BE2C (cell line): ENCODE measurements around the gene CFAP221.

Source experiments
- DNase-seq: peaks from one replicate; pipeline ENCODE4 v3.0.0-alpha.2; 2020
- H3K27me3 ChIP-seq: fragments of 250-450 bp; sonication (Bioruptor Pico); 2 replicates; pipeline ENCODE4 v1.5.1; 2020; ENCODE audit warnings: mild to moderate bottlenecking
- H3K36me3 ChIP-seq: fragments of 250-450 bp; sonication (Bioruptor Pico); 2 replicates; pipeline ENCODE4 v1.5.1; 2020; ENCODE audit warnings: mild to moderate bottlenecking
- H3K4me1 ChIP-seq: fragments of 250-450 bp; sonication (Bioruptor Pico); 2 replicates; pipeline ENCODE4 v1.5.1; 2020
- H3K4me3 ChIP-seq: 2 replicates; pipeline ENCODE4 v1.5.1; 2011; ENCODE audit warnings: low read depth, low read length
- H3K9me3 ChIP-seq: fragments of 250-450 bp; sonication (Bioruptor Pico); 2 replicates; pipeline ENCODE4 v1.5.1; 2020
- TF ChIP-seq, protein P1 (sequence below): IDR thresholded peaks from 2 replicates; pipeline ENCODE4 v1.5.1; 2012; ENCODE audit warnings: mild to moderate bottlenecking, low read depth, low read length

Gene CFAP221

DNA sequence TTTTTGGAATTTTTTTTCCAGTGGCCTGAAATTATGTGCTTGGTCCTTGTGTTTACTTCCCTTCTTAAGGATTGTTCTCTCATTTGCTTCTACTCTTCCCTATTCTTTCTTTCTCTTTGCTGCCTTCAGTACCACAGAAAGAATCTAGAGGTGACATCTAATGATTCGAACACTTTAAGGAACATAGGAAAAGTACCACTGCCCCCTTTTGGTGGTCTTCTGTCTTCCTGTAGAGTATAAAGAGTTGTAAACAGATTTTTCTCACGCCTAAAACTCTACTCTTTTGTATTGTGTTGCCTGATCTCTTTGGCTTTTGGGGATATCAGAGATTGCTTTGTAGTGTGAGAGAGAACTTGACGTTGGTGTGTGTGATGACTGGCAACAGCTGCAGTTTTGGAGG, 13.0 kb upstream of the CFAP221 start:
- TF ChIP-seq, protein P1, sequence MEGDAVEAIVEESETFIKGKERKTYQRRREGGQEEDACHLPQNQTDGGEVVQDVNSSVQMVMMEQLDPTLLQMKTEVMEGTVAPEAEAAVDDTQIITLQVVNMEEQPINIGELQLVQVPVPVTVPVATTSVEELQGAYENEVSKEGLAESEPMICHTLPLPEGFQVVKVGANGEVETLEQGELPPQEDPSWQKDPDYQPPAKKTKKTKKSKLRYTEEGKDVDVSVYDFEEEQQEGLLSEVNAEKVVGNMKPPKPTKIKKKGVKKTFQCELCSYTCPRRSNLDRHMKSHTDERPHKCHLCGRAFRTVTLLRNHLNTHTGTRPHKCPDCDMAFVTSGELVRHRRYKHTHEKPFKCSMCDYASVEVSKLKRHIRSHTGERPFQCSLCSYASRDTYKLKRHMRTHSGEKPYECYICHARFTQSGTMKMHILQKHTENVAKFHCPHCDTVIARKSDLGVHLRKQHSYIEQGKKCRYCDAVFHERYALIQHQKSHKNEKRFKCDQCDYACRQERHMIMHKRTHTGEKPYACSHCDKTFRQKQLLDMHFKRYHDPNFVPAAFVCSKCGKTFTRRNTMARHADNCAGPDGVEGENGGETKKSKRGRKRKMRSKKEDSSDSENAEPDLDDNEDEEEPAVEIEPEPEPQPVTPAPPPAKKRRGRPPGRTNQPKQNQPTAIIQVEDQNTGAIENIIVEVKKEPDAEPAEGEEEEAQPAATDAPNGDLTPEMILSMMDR = peak; percentile 26; the same call in 1 of the 2 replicates
- Histone ChIP-seq H3K4me3 (no peak overlapping the region), H3K9me3 (no peaks in the 10 kb centered on the region), H3K36me3 (no peaks in the 10 kb centered on the region), H3K4me1 (no peaks in the 10 kb centered on the region), H3K27me3 (no peaks in the 10 kb centered on the region)
- no peak for DNase-seq

- no peak for DNase-seq
- Histone ChIP-seq H3K36me3 (no peaks in the 10 kb centered on the region), H3K27me3 (no peaks in the 10 kb centered on the region), H3K9me3 (no peaks in the 10 kb centered on the region), H3K4me3 (no peak overlapping the region), H3K4me1 (no peaks in the 10 kb centered on the region)
- TF ChIP-seq, protein P1 = no peak
Observed at GRCh38 chr2:119533560-119533959, 10.7 kb upstream of the CFAP221 start.

DNA sequence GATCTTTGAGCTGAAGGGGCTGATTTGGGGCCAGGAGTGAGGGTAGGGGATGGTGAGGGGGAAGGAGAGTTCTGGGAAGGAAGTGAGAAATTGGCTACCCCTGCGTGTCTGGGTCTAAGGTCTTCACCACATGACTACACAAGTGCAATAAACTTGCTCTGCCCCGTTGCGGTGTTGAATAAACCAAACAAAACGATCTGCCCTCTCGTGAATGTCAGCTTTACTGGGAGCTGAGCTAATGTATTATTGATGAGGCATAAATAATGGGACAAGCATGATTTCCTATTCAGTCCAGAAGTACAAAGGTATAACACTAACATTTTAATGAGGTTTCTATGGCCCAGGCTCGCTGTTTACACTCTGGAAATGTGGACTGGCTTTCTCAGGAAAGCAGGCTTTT, 8.0 kb upstream of the CFAP221 start:
- H3K9me3 ChIP-seq = no peaks in the 10 kb centered on the region
- no peak overlapping the region for H3K4me3 ChIP-seq
- H3K36me3 ChIP-seq = no peaks in the 10 kb centered on the region
- H3K27me3 ChIP-seq = no peaks in the 10 kb centered on the region
- TF ChIP-seq, protein P1 = no peak
- DNase-seq = no peak
- H3K4me1 ChIP-seq = no peaks in the 10 kb centered on the region

DNA sequence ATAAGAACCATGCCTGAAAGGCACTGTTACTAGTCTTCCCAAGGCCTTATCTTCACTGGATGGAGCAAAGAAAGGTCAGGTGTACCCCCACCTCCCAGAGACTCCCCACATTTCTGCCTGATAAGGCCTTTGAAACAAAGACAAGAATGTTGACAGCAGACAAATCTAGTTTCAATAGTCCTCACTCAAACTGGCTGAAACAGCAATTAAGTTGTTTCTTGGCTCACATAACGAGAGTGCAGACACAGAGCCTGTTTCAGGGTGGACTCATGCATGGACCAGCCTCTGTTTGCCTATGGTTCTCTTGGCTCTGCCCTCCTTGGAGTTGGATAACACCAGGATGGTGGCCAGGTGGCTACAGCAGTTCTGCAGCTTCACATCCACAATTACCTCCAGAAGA, 7.5 kb upstream of the CFAP221 start:
- TF ChIP-seq, protein P1 = no peak
- Histone ChIP-seq H3K36me3 (no peaks in the 10 kb centered on the region), H3K4me3 (no peak overlapping the region), H3K9me3 (no peaks in the 10 kb centered on the region), H3K4me1 (no peaks in the 10 kb centered on the region), H3K27me3 (no peaks in the 10 kb centered on the region)
- no peak for DNase-seq

GRCh38 chr2:119537792-119538191, 6.5 kb upstream of the CFAP221 start:
- H3K27me3 ChIP-seq = no peaks in the 10 kb centered on the region

DNA sequence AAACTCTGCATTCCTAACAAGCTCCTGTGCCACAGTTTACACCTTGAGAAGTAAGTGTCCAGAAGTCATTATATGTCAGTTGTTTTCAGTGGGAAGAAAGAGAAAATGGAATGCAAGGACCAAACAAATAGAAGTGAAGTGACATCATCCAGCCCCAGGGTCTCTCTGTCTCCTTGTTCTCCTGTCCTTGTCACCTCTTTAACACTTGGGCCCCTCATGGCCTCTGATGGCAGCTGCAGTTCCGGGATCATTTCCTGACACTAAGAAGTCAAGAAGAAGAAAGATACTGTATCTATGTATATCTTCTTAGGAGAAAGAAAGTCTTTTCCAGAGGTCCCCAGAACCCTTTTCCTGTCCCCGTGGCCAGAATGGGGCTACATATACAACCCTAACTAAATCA, 2.8 kb upstream of the CFAP221 start:
- H3K36me3 ChIP-seq = no peaks in the 10 kb centered on the region
- DNase-seq = no peak
- TF ChIP-seq, protein P1 = no peak

More at GRCh38 chr2:119537792-119538191, 6.5 kb upstream of the CFAP221 start:
- TF ChIP-seq, protein P1 = no peak
- no peak overlapping the region for H3K4me3 ChIP-seq
- no peaks in the 10 kb centered on the region for H3K9me3 ChIP-seq
- no peaks in the 10 kb centered on the region for H3K36me3 ChIP-seq
- DNase-seq = no peak
- H3K4me1 ChIP-seq = no peaks in the 10 kb centered on the region

More for the DNA sequence above, 2.8 kb upstream of the CFAP221 start:
- Histone ChIP-seq H3K4me1 (no peaks in the 10 kb centered on the region; the same call in 1 of the 2 replicates), H3K4me3 (no peak overlapping the region), H3K27me3 (no peaks in the 10 kb centered on the region), H3K9me3 (no peaks in the 10 kb centered on the region)
